ENCODE measurements around the gene KIAA1958.

The KIAA1958 gene

GRCh38 chr9:112531666-112532282, 45.1 kb downstream of the KIAA1958 start:
- peak; percentile 7 for DNase-seq

DNA sequence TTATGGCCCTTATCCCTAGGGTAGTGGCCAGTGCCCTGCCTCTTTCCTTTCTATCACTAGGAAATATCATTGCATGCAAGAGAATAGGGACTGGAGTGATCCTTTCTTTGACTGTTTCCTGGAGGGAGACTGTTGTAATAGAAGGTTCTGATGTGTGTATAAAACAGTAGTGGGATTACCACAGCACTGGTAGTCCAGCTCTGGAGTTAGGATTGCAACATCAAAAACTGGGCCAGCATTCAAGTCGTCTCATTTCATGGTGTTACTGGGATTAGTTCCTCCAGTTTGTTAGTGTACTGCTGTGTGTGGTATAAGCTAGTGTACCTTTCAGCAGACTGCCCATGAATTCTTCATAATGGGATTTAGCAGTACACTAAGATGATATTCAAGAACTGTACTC, 45.8 kb downstream of the KIAA1958 start:
- peak; percentile 83 for DNase-seq

- peak; percentile 66 for DNase-seq
Measured at GRCh38 chr9:112533660-112534059, 47.0 kb downstream of the KIAA1958 start.

DNA sequence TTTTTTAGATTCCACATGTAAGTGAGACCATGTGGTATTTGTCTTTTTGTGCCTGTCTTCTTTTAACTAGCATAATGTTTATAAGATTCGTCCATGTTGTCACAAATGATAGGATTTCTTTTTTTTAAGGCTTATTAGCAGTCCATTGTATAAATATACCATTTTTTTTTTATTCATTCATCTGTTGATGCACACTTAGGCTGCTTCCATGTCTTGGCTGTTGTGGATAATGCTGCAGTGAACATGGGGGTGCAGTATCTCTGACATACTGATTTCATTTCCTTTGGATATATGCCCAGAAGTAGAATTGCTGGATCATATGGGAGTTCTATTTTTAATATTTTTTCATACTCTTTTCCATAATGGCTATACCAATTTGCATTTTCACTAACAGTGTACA, 48.7 kb downstream of the KIAA1958 start:
- DNase-seq: no peak

- no peak for DNase-seq
Measured at GRCh38 chr9:112535811-112536210, 49.2 kb downstream of the KIAA1958 start.

GRCh38 chr9:112537561-112537960, 50.9 kb downstream of the KIAA1958 start:
- no peak for DNase-seq

- no peak for DNase-seq
Measured at GRCh38 chr9:112540800-112541199, 54.2 kb downstream of the KIAA1958 start.

DNA sequence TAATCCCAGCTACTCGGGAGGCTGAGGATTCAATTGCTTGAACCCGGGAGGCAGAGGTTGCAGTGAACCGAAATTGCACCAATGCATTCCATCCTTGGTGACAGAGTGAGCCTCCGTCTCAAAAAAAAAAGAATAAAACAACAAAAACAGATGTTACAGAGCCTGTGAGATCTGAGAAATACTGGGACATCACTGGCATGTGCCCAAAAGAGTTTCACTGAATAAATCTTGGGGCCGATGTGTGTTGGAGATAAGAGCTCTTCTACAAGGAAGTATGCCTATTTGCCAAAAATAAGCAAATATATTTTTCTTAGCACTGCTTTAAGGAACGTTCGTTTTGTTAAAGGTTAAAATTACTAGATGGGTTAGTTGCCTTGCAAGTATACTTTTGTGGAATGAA, 55.1 kb downstream of the KIAA1958 start:
- no peak for DNase-seq

- DNase-seq: peak; percentile 16
Measured at GRCh38 chr9:112542593-112543292, 56.1 kb downstream of the KIAA1958 start.

DNA sequence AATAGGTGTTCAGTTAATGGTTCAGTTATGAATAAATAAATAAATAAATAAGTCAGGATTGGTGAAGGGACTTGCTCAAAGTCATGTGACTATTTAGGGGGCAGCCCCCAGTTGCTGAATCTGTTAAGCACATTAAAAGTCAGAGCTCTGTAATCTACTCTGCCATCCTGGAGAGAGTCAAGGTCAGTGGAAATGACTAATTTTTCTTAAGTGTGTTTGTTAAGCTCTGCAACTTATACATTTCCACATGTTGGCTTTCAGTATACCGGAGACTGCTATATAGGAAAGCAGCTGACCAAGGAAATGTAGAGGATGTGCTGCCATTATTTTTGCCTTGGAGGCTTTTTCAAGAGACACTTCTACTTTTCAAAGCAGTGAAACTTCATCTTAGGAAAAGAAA, 57.9 kb downstream of the KIAA1958 start:
- DNase-seq: no peak

DNA sequence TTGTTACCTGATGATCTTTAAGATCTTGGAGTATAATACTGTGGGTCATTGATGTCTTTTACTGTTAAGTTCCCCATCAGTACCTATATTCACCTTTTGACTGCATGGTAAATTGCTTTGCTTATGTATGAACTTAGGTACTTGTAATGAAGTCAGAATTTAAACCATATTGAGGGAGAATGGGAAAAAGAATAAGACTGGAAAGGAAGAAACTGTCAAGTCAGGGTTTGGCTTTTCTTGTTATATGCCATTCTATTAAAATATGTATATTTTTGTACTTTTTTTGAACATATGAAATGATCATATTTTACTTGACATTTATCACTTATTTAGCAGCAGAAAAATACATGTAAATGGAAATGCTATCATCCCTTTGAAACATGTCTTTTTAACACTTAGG, 58.6 kb downstream of the KIAA1958 start:
- no peak for DNase-seq

DNA sequence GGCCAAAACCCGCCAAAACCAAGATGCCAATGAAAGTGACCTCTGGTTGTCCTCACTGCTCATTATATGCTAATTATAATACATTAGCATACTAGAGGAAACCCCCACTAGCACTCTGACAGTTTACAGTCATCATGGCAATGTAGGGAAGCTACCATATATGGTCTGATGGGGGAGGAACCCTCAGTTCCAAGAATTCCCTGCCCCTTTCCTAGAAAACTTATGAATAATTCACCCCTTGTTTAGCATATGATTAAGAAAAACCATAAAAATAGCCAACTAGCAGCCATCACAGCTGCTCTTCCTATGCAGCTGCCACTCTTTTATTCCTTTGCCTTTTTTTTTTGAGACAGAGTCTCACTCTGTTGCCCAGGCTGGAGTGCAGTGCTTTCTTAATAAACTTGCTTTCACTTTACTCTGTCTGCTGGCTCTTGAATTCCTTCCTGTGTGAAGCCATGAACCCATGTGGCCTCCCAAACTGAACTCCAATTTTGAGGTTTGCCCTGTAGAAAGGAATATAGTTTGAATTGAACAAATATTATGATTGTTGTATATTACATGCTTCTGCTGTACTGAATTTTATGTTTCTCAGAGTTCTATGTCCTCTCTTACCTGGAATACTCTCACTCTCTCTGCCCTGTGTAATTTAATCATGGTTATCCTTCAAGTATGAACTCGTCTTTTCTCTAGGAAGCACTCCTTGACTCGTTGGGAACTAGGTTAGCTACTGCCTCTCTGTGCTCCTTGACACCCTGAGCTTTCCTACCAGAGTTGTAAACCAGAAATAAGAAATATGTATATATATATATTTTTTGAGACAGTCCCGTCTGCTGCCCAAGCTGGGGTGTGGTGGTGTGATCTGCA, 59.8 kb downstream of the KIAA1958 start:
- DNase-seq: no peak

GRCh38 chr9:112548051-112548440, 61.4 kb downstream of the KIAA1958 start:
- no peak for DNase-seq

GRCh38 chr9:112548836-112549595, 62.4 kb downstream of the KIAA1958 start:
- DNase-seq: no peak

DNA sequence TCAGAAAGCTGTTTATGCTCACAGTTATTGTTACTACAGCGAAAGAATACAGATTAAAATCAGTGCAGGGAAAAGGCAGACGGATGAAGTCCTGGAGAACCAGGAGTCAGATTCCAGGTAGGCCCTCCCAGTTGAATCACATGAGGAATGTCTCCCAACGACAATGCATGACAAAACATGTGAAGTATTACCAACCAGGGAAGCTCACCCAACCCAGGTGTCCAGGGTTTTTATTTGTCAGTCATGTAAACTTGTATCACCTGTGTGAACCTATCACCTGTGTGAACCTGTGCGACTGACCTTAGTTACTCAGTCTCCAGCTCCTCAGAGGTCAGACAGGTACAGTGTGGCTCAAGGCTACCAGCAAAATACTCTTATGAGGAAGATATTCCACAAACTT, 63.9 kb downstream of the KIAA1958 start:
- no peak for DNase-seq

DNA sequence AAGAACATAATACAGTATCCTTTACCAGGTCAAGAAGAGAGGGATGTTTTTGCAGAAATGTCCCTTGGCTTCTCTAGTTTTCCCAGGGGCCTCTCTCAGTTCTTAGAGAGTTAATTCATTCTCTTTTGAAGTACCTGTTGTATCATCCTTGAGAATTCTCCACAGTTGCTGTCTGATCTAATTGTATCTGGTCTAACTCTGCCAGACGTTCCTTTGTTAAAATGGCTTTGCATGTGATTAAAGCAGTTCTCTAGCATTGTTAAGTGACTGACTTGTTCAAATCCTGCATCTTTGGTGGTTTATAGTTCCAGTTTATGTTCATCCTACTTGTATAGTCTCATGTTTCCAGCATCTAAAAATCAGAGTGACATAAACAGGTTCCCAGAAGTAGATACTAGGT, 65.0 kb downstream of the KIAA1958 start:
- peak; percentile 33 for DNase-seq

GRCh38 chr9:112552229-112553056, 65.8 kb downstream of the KIAA1958 start:
- DNase-seq: peak; percentile 51

DNA sequence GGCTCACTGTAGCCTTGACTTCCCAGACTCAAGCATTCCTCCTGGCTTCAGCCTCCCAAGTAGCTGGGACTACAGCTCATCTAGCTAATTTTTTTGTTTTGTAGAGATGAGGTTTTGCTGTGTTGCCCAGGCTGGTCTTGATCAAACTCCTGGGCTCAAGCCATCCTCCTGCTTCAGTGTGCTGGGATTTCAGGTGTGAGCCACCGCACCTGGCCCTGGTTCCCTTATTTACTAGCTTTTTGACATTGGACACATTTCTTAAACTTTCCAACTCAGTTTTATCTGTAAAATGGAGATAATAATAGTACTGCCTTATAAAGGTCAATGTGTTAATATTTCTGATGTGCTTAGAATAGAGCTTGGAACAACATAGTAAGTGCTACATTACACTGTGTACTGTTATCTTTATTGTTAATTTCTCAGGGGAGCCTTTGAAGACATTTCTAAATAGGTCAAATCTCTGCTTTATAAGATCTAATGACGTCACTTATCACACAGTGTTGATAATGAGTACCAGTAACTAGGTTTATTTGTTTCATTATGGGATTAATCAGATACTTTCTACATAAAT, 66.7 kb downstream of the KIAA1958 start:
- no peak for DNase-seq

- no peak for DNase-seq
Measured at GRCh38 chr9:112554516-112554915, 67.9 kb downstream of the KIAA1958 start.

DNA sequence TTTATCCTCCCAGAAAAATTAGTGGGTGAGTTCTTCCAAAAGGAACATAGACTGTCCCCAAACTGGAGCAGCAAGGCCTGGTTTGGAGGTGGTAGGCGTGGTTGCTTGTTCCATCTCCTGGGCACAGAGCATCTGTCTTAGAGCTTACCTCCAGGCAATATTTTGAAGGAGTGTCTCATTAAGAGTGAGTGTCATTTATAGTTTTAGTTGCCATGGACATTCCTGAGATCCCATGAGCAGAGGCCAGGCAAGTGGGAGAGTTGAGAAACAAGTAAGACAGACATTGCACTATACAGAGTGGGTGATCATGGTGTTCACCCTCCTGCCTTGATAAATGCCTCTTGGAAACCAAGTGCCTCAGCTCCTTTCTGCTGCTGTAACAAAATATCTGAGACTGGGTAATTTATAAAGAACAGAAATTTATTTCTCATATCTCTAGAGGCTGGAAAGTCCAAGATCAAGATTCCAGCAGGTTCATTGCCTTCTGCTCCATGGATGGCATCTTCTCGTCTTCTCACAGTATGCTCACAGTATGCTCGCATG, 68.5 kb downstream of the KIAA1958 start:
- DNase-seq: no peak

GRCh38 chr9:112555844-112556482, 69.3 kb downstream of the KIAA1958 start:
- no peak for DNase-seq

Measured in NCI-H82 (cell line).